PC-9 (cell line): ENCODE measurements around the gene KDM4C. TPM values are rescaled to one million over a fixed set of nuclear protein-coding genes. Genes with fewer than 3 reads are reported as not detected.

Source experiments
- BruUV-seq: library from RNA; stranded (reverse); fragments of 400-500 nt; replicated peaks from 2 replicates; lab custom pipeline; 2021; lab: Mats Ljungman, UMichigan
- CTCF ChIA-PET: fragments of 300-600 bp; sonication (Branson Sonifier 250); formaldehyde crosslinking; loops from one replicate; lab custom pipeline; 2022; ENCODE audit warnings: antibody characterized with exemption; lab: Charles Lee
- POLR2A ChIA-PET: fragments of 300-600 bp; sonication (Branson Sonifier 250); formaldehyde crosslinking; loops from one replicate; lab custom pipeline; 2022; ENCODE audit warnings: antibody characterized with exemption; ENCODE audit not compliant: unreplicated experiment; lab: Charles Lee
- DNase-seq, 2 experiments: peaks; one replicate each; pipeline versions ENCODE4 v3.0.0 to v3.0.0-alpha.2; 2015 to 2022; ENCODE audit warnings: mixed read lengths in 1 of 2
- H2AFZ ChIP-seq: fragments of 200-600 bp; sonication (generic); 2 replicates; pipeline ENCODE4 v1.8.1; 2017; ENCODE audit warnings: antibody characterized with exemption
- H3F3A ChIP-seq: fragments of 200-600 bp; sonication (generic); 2 replicates; pipeline ENCODE4 v1.8.1; 2017; ENCODE audit warnings: antibody characterized with exemption, mild to moderate bottlenecking, low read depth; ENCODE audit not compliant: insufficient read depth
- H3K27ac ChIP-seq: fragments of 200-600 bp; sonication (generic); 2 replicates; pipeline ENCODE4 v1.6.1; 2016; ENCODE audit warnings: mixed run types
- H3K27me3 ChIP-seq: fragments of 200-600 bp; sonication (generic); 2 replicates; pipeline ENCODE4 v1.6.1; 2016; ENCODE audit warnings: low read depth, mixed run types; ENCODE audit not compliant: insufficient read depth
- H3K36me3 ChIP-seq: fragments of 200-600 bp; sonication (generic); 2 replicates; pipeline ENCODE4 v1.6.1; 2016; ENCODE audit warnings: low read depth, mixed run types
- H3K4me1 ChIP-seq: fragments of 200-600 bp; sonication (generic); replicated peaks from 2 replicates; pipeline ENCODE4 v1.6.1; 2016; ENCODE audit warnings: mixed run types; ENCODE audit not compliant: insufficient read depth
- H3K4me2 ChIP-seq: fragments of 200-600 bp; sonication (generic); 2 replicates; pipeline ENCODE4 v1.6.1; 2017; ENCODE audit warnings: mixed run types
- H3K4me3 ChIP-seq: fragments of 200-600 bp; sonication (generic); 2 replicates; pipeline ENCODE4 v1.6.1; 2016; ENCODE audit warnings: mixed run types
- H3K79me2 ChIP-seq: fragments of 200-600 bp; sonication (generic); 2 replicates; pipeline ENCODE4 v1.6.1; 2017; ENCODE audit warnings: low read depth, mixed run types
- H3K9me2 ChIP-seq: fragments of 200-600 bp; sonication (generic); 2 replicates; pipeline ENCODE4 v1.8.1; 2017; ENCODE audit warnings: mild to moderate bottlenecking; ENCODE audit not compliant: insufficient read depth
- H3K9me3 ChIP-seq: fragments of 200-600 bp; sonication (generic); 2 replicates; pipeline ENCODE4 v1.8.1; 2016; ENCODE audit warnings: low read depth; ENCODE audit not compliant: insufficient read depth
- H4K20me1 ChIP-seq: fragments of 200-600 bp; sonication (generic); 2 replicates; pipeline ENCODE4 v1.8.1; 2017; ENCODE audit not compliant: insufficient read depth
- CTCF ChIP-seq: fragments of 200-600 bp; sonication (generic); conservative IDR thresholded peaks from 2 replicates; pipeline ENCODE4 v1.6.1; 2017; ENCODE audit warnings: mixed run types, antibody characterized with exemption, mild to moderate bottlenecking, moderate library complexity
- EZH2 ChIP-seq: fragments of 200-600 bp; sonication (generic); IDR thresholded peaks from 2 replicates; pipeline ENCODE4 v1.8.0; 2017; ENCODE audit warnings: antibody characterized with exemption, low read depth
- intact Hi-C: fragments of 100-400 bp; cut with micrococcal nuclease; formaldehyde crosslinking; loops from one replicate; pipeline ENCODE4 v1.10.0; 2022; ENCODE audit not compliant: unreplicated experiment
- total RNA-seq: library from RNA; stranded (reverse); gene quantifications from 2 replicates; pipeline ENCODE4 v1.2.3, GENCODE V29; 2021

Gene KDM4C
- total RNA-seq, 1 experiment from 2014 or later: 12.9 TPM

DNA sequence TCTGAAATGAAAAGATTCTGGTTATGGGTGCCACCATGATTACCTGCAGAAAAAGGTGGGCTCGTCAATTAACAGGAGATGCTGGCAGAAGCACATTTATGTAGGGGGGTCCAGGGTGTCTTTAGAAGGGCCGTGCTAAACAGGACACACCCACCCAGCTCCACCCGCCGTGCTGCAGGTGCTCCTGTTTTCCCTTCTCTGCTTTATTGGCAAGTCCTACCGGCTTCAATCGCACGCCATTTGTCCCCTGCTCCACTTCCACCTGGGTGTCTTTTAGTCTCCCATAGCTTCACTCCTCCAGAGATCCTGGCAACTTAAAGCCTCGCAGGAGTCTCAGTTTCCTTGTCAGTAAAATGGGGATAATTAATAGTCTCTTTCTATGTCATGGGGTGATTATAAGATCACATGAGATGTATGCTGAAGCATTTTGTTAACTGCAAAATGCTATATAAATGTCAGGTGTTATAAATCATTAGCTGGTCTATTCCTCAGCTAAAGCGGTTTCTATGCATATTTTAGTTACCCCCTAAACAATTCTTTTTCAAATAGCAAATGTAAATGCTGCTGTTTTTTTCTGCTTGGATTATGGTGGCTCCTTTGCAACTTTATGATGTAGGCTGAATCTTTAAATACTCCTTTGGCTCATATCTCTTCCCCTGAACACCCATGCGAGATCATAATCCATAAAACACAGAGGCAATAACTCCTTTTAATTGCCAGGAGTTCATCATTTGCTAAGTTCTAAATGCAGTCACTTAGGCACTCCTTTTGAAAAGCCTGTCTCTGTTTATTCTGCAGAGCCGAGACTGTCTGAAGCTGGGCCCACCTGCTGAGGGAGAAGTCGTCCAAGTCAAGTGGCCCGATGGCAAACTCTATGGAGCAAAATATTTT is 406.9 kb downstream of the KDM4C start:
- H3K27me3 ChIP-seq: no peaks in the 10 kb centered on the region
- POLR2A ChIA-PET: no interaction called here
- H3K9me3 ChIP-seq: no peaks in the 10 kb centered on the region
- no peak overlapping the region for H3K4me3 ChIP-seq
- DNase-seq: no peak
- H2AFZ ChIP-seq: no peak overlapping the region
- intact Hi-C loops: no loop called here
- no peak overlapping the region for H3K4me2 ChIP-seq
- BruUV-seq: no TSS peak
- TF ChIP-seq EZH2 (no peak), CTCF (no peak)
- no peaks in the 10 kb centered on the region for H4K20me1 ChIP-seq
- CTCF ChIA-PET: no interaction called here
- H3F3A ChIP-seq: no peaks in the 10 kb centered on the region
- no peaks in the 10 kb centered on the region for H3K4me1 ChIP-seq
- no peaks in the 10 kb centered on the region for H3K36me3 ChIP-seq
- H3K79me2 ChIP-seq: no peaks in the 10 kb centered on the region
- no peak overlapping the region for H3K27ac ChIP-seq
- H3K9me2 ChIP-seq: no peaks in the 10 kb centered on the region

DNA sequence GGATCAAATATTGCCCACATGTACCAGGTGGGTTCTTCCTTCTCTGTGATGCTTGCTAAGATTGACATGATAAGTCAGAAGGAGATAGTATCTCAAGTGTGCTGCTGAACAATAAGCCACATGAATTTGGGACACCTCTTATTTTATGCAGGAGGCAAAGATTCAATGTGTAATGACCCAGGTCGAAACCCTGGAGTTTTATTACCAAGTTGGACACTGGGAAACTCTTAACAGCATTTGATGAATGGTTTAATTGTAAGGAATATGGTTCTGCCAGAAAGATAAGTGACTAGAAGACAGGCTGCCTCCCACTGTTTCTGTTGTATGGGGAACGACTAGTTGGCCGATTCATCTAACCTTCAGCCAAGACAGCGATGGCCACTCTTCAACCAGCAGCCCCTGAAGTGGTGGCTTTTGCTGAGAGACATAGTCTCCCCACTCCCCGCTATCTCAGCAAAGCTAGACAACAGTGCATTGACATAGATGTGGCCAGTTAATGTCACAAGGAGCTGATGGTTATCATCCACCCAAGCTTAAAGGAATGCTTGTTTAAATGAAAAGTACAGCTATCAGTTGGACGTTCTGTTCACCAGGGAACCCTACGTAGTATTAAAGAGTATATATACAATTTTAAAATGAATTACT is 407.7 kb downstream of the KDM4C start:
- Histone ChIP-seq H3K4me3 (no peak overlapping the region), H3K27me3 (no peaks in the 10 kb centered on the region), H3K9me2 (no peaks in the 10 kb centered on the region), H3K27ac (no peak overlapping the region), H3K4me1 (no peaks in the 10 kb centered on the region), H3F3A (no peaks in the 10 kb centered on the region), H4K20me1 (no peaks in the 10 kb centered on the region), H3K36me3 (no peaks in the 10 kb centered on the region), H2AFZ (no peak overlapping the region), H3K4me2 (no peak overlapping the region), H3K9me3 (no peaks in the 10 kb centered on the region), H3K79me2 (no peaks in the 10 kb centered on the region)
- no peak for DNase-seq
- intact Hi-C loops: no loop called here
- CTCF ChIA-PET: no interaction called here
- no peak for TF ChIP-seq EZH2
- no peak for TF ChIP-seq CTCF
- POLR2A ChIA-PET: no interaction called here
- BruUV-seq: no TSS peak

GRCh38 chr9:7166074-7166473 is 408.3 kb downstream of the KDM4C start:
- CTCF ChIA-PET: no interaction called here
- H3K4me2 ChIP-seq: no peak overlapping the region
- H2AFZ ChIP-seq: no peak overlapping the region
- no peaks in the 10 kb centered on the region for H3K9me2 ChIP-seq
- H3K4me1 ChIP-seq: no peaks in the 10 kb centered on the region
- no peaks in the 10 kb centered on the region for H3K27me3 ChIP-seq
- H4K20me1 ChIP-seq: no peaks in the 10 kb centered on the region
- TF ChIP-seq EZH2: no peak
- no peak for TF ChIP-seq CTCF
- H3K79me2 ChIP-seq: no peaks in the 10 kb centered on the region
- no peaks in the 10 kb centered on the region for H3F3A ChIP-seq
- no peak overlapping the region for H3K4me3 ChIP-seq
- H3K36me3 ChIP-seq: no peaks in the 10 kb centered on the region
- POLR2A ChIA-PET: no interaction called here
- no peaks in the 10 kb centered on the region for H3K9me3 ChIP-seq
- DNase-seq: no peak
- H3K27ac ChIP-seq: no peak overlapping the region
- BruUV-seq: no TSS peak
- intact Hi-C loops: no loop called here
